Nephron (organoid): ENCODE measurements around the gene S1PR2.

Experiments used
- H3K27ac Mint-ChIP-seq, 3 experiments: 2 replicates each; pipeline ENCODE4 v1.8.0; 2020; ENCODE audit warnings: mixed read lengths in 3 of 3, mild to moderate bottlenecking in 2 of 3, moderate library complexity in 1 of 3
- H3K27me3 Mint-ChIP-seq: 2 replicates; pipeline ENCODE4 v1.8.0; 2021; ENCODE audit warnings: low read depth, mild to moderate bottlenecking, moderate library complexity, mixed read lengths
- H3K36me3 Mint-ChIP-seq: 2 replicates; pipeline ENCODE4 v1.8.0; 2020; ENCODE audit warnings: low read depth, mixed read lengths
- H3K4me1 Mint-ChIP-seq: 2 replicates; pipeline ENCODE4 v1.8.0; 2020; ENCODE audit warnings: mixed read lengths
- H3K4me3 Mint-ChIP-seq, 3 experiments: 2 replicates each; pipeline ENCODE4 v1.8.0; 2020; ENCODE audit warnings: mild to moderate bottlenecking in 3 of 3, mixed read lengths in 3 of 3, moderate library complexity in 2 of 3
- H3K9me3 Mint-ChIP-seq: 2 replicates; pipeline ENCODE4 v1.8.0; 2020; ENCODE audit warnings: mixed read lengths
- CTCF ChIP-seq, 3 experiments: fragments of 200-600 bp; sonication (generic); IDR thresholded peaks; one replicate each; pipeline ENCODE4 v1.5.0; 2021; ENCODE audit warnings: antibody characterized with exemption in 3 of 3; ENCODE audit not compliant: unreplicated experiment in 3 of 3

Gene S1PR2

GRCh38 chr19:10271543-10272086 is 40.5 kb upstream of the S1PR2 start:
- peak overlapping the region in 2 of 3 experiments; percentile 41 to 62 for H3K4me3 Mint-ChIP-seq
- peaks cover 79% of the 10 kb centered on the region for H3K27me3 Mint-ChIP-seq
- no peaks in the 10 kb centered on the region for H3K4me1 Mint-ChIP-seq
- H3K36me3 Mint-ChIP-seq, result no peaks in the 10 kb centered on the region
- TF ChIP-seq CTCF (IDR thresholded peaks at IDR 0.05; ENCODE audit: unreplicated experiment in 3 of 3), result no peak
- H3K9me3 Mint-ChIP-seq, result no peaks in the 10 kb centered on the region
- H3K27ac Mint-ChIP-seq, result no peak overlapping the region

GRCh38 chr19:10270616-10271394 is 39.7 kb upstream of the S1PR2 start, which contains the start of gene ICAM1:
Gene ICAM1 (plus strand): TSS chr19:10271120. CDS start chr19:10271160, 40 bp downstream.
- Mint-ChIP-seq H3K4me1 (no peaks in the 10 kb centered on the region), H3K36me3 (no peaks in the 10 kb centered on the region), H3K9me3 (no peaks in the 10 kb centered on the region), H3K27ac (no peak within 1 kb of the TSS), H3K27me3 (peaks cover 79% of the 10 kb centered on the region), H3K4me3 (peak within 1 kb of the TSS; percentile 35 to 62 (median 47))
- TF ChIP-seq CTCF (IDR thresholded peaks at IDR 0.05; ENCODE audit: unreplicated experiment in 3 of 3), result no peak

GRCh38 chr19:10270180-10270615 is 39.1 kb upstream of the S1PR2 start:
- H3K4me3 Mint-ChIP-seq, result peak overlapping the region in 1 of 3 experiments; percentile 62
- peaks cover 77% of the 10 kb centered on the region for H3K27me3 Mint-ChIP-seq
- no peaks in the 10 kb centered on the region for H3K36me3 Mint-ChIP-seq
- no peak for TF ChIP-seq CTCF (IDR thresholded peaks at IDR 0.05; ENCODE audit: unreplicated experiment in 3 of 3)
- H3K4me1 Mint-ChIP-seq, result no peaks in the 10 kb centered on the region
- no peaks in the 10 kb centered on the region for H3K9me3 Mint-ChIP-seq
- no peak overlapping the region for H3K27ac Mint-ChIP-seq

GRCh38 chr19:10269333-10270179 is 38.4 kb upstream of the S1PR2 start:
- H3K27me3 Mint-ChIP-seq, result peaks cover 70% of the 10 kb centered on the region
- H3K4me1 Mint-ChIP-seq, result no peaks in the 10 kb centered on the region
- no peaks in the 10 kb centered on the region for H3K36me3 Mint-ChIP-seq
- peak; percentile 92 to 95 (median 93) for TF ChIP-seq CTCF (IDR thresholded peaks at IDR 0.05; ENCODE audit: unreplicated experiment in 3 of 3)
- peak overlapping the region; percentile 42 to 62 (median 57) for H3K4me3 Mint-ChIP-seq
- H3K27ac Mint-ChIP-seq, result no peak overlapping the region
- H3K9me3 Mint-ChIP-seq, result no peaks in the 10 kb centered on the region

GRCh38 chr19:10268071-10268470 is 36.9 kb upstream of the S1PR2 start:
- TF ChIP-seq CTCF (IDR thresholded peaks at IDR 0.05; ENCODE audit: unreplicated experiment in 3 of 3), result no peak
- no peaks in the 10 kb centered on the region for H3K9me3 Mint-ChIP-seq
- H3K4me3 Mint-ChIP-seq, result no peak overlapping the region
- H3K4me1 Mint-ChIP-seq, result no peaks in the 10 kb centered on the region
- H3K36me3 Mint-ChIP-seq, result no peaks in the 10 kb centered on the region
- H3K27me3 Mint-ChIP-seq, result peaks cover 55% of the 10 kb centered on the region
- peak overlapping the region in 1 of 3 experiments; percentile 49 for H3K27ac Mint-ChIP-seq
